ENCODE data around the gene ENTREP1.

- TF ChIP-seq CTCF (IDR thresholded peaks at IDR 0.05) (no peak), POLR2A (IDR thresholded peaks at IDR 0.05) (no peak), EP300 (IDR thresholded peaks at IDR 0.05) (no peak)
These were observed 31.9 kb upstream of the ENTREP1 start for GRCh38 chr9:69293156-69293555.
